ENCODE data around the gene KAZN. TPM values are rescaled to one million over a fixed set of nuclear protein-coding genes. Genes with fewer than 3 reads are reported as not detected.

KAZN gene
- total RNA-seq, 2 experiments from 2014 or later, result 0.22 to 0.55 TPM

- TF ChIP-seq CTCF (IDR thresholded peaks at IDR 0.05), result no peak
- no peaks in the 10 kb centered on the region for H3K36me3 Mint-ChIP-seq (ENCODE audit: low read depth)
- no peak overlapping the region for H3K27ac ChIP-seq (ENCODE audit: low read depth in 1 of 2, low read length in 2 of 2)
- no peak for DNase-seq
- CTCF ChIA-PET, result no interaction called here
- no peaks in the 10 kb centered on the region for H3K9me3 Mint-ChIP-seq
- H3K9me3 ChIP-seq (ENCODE audit: control insufficient read depth in 1 of 2, insufficient read depth in 1 of 2, low read length in 2 of 2), result no peaks in the 10 kb centered on the region
- H3K27ac Mint-ChIP-seq, result no peak overlapping the region
- no peak overlapping the region for H3K4me3 ChIP-seq (ENCODE audit: low read length)
- H3K36me3 ChIP-seq (ENCODE audit: insufficient read depth, low read length), result no peaks in the 10 kb centered on the region
- no peak for ATAC-seq (ENCODE audit: poor library complexity)
- peaks cover 6% of the 10 kb centered on the region for H3K27me3 Mint-ChIP-seq
- POLR2A ChIA-PET, result no interaction called here
- no peaks in the 10 kb centered on the region for H3K4me1 Mint-ChIP-seq (ENCODE audit: low read depth)
- no peaks in the 10 kb centered on the region for H3K27me3 ChIP-seq (ENCODE audit: control insufficient read depth in 1 of 2, insufficient read depth in 2 of 2, low read length in 2 of 2)
- H3K4me3 Mint-ChIP-seq, result no peak overlapping the region
- no peaks in the 10 kb centered on the region for H3K4me1 ChIP-seq (ENCODE audit: insufficient read depth, low read length)
- intact Hi-C loops (cut with DNase I, micrococcal nuclease), result no loop called here
Measured at GRCh38 chr1:14552246-14552965, 46.1 kb upstream of the KAZN start.

GRCh38 chr1:14553711-14554110 is 44.8 kb upstream of the KAZN start:
- Mint-ChIP-seq H3K4me3 (no peak overlapping the region), H3K27ac (no peak overlapping the region), H3K36me3 (ENCODE audit: low read depth) (no peaks in the 10 kb centered on the region), H3K4me1 (ENCODE audit: low read depth) (no peaks in the 10 kb centered on the region), H3K9me3 (no peaks in the 10 kb centered on the region), H3K27me3 (peaks cover 6% of the 10 kb centered on the region)
- Histone ChIP-seq H3K27me3 (ENCODE audit: control insufficient read depth in 1 of 2, insufficient read depth in 2 of 2, low read length in 2 of 2) (peaks cover 0 to 2% of the 10 kb centered on the region in 2 experiments), H3K4me3 (ENCODE audit: low read length) (no peak overlapping the region), H3K36me3 (ENCODE audit: insufficient read depth, low read length) (no peaks in the 10 kb centered on the region), H3K27ac (ENCODE audit: low read depth in 1 of 2, low read length in 2 of 2) (no peak overlapping the region), H3K4me1 (ENCODE audit: insufficient read depth, low read length) (no peaks in the 10 kb centered on the region), H3K9me3 (ENCODE audit: control insufficient read depth in 1 of 2, insufficient read depth in 1 of 2, low read length in 2 of 2) (no peaks in the 10 kb centered on the region)
- TF ChIP-seq CTCF (IDR thresholded peaks at IDR 0.05), result no peak
- ATAC-seq (ENCODE audit: poor library complexity), result no peak
- CTCF ChIA-PET, result no interaction called here
- POLR2A ChIA-PET, result no interaction called here
- intact Hi-C loops (cut with DNase I, micrococcal nuclease), result no loop called here
- no peak for DNase-seq

GRCh38 chr1:14555091-14555490 is 43.4 kb upstream of the KAZN start:
- ChIA-PET POLR2A (no interaction called here), CTCF (interaction anchor here (1.3 kb wide), 1 partner anchor 9 kb away, joined by 3 read pairs; no protein-coding TSS in a partner anchor)
- Mint-ChIP-seq H3K36me3 (ENCODE audit: low read depth) (no peaks in the 10 kb centered on the region), H3K4me3 (no peak overlapping the region), H3K27me3 (peaks cover 9% of the 10 kb centered on the region), H3K27ac (no peak overlapping the region), H3K9me3 (no peaks in the 10 kb centered on the region), H3K4me1 (ENCODE audit: low read depth) (no peaks in the 10 kb centered on the region)
- H3K9me3 ChIP-seq (ENCODE audit: control insufficient read depth in 1 of 2, insufficient read depth in 1 of 2, low read length in 2 of 2), result no peaks in the 10 kb centered on the region
- TF ChIP-seq CTCF (IDR thresholded peaks at IDR 0.05), result no peak
- ATAC-seq (ENCODE audit: poor library complexity) (no peak), DNase-seq (no peak)
- intact Hi-C loops (cut with DNase I, micrococcal nuclease), result no loop called here
- no peaks in the 10 kb centered on the region for H3K36me3 ChIP-seq (ENCODE audit: insufficient read depth, low read length)
- no peaks in the 10 kb centered on the region for H3K4me1 ChIP-seq (ENCODE audit: insufficient read depth, low read length)
- H3K27me3 ChIP-seq (ENCODE audit: control insufficient read depth in 1 of 2, insufficient read depth in 2 of 2, low read length in 2 of 2), result peaks cover 0 to 6% of the 10 kb centered on the region in 2 experiments
- H3K4me3 ChIP-seq (ENCODE audit: low read length), result no peak overlapping the region
- H3K27ac ChIP-seq (ENCODE audit: low read depth in 1 of 2, low read length in 2 of 2), result no peak overlapping the region

Data from CD4-positive, alpha-beta T cell (primary cell).